HL-60 (cell line): ENCODE data around the gene COG7.

ENCODE experiments used
- CTCF ChIP-seq: IDR thresholded peaks from one replicate; pipeline ENCODE4 v1.5.1; 2011; ENCODE audit warnings: low read length, control low read depth, inconsistent platforms; ENCODE audit not compliant: insufficient read depth
- POLR2AphosphoS5 ChIP-seq: IDR thresholded peaks from 2 replicates; pipeline ENCODE4 v1.6.1; 2012; ENCODE audit warnings: low read depth

DNA sequence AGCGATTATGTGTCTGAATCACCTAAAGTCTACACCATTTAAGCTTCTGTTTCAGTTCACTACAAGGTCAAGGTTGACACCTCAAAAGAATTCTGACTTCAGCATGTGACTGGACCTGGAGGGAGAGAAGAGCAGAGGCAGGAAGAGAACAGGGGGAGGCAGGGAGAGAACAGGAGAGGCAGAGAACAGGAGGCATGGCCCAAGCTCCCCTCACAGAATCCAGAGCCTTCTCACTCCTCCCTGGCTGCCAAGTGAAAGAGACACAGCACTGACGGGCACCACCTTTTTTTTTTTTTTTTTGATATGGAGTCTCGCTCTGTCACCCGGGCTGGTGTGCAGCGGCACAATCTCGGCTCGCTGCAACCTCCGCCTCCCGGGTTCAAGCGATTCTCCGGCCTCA is 45.9 kb upstream of the COG7 start:
- no peak for TF ChIP-seq POLR2AphosphoS5
- TF ChIP-seq CTCF, result no peak
